Measurements from ENCODE around the gene C1QTNF12.
A peak's percentile ranks its signal among the peaks of the same experiment; 100 is the strongest.

Gene C1QTNF12, protein sequence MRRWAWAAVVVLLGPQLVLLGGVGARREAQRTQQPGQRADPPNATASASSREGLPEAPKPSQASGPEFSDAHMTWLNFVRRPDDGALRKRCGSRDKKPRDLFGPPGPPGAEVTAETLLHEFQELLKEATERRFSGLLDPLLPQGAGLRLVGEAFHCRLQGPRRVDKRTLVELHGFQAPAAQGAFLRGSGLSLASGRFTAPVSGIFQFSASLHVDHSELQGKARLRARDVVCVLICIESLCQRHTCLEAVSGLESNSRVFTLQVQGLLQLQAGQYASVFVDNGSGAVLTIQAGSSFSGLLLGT

DNA sequence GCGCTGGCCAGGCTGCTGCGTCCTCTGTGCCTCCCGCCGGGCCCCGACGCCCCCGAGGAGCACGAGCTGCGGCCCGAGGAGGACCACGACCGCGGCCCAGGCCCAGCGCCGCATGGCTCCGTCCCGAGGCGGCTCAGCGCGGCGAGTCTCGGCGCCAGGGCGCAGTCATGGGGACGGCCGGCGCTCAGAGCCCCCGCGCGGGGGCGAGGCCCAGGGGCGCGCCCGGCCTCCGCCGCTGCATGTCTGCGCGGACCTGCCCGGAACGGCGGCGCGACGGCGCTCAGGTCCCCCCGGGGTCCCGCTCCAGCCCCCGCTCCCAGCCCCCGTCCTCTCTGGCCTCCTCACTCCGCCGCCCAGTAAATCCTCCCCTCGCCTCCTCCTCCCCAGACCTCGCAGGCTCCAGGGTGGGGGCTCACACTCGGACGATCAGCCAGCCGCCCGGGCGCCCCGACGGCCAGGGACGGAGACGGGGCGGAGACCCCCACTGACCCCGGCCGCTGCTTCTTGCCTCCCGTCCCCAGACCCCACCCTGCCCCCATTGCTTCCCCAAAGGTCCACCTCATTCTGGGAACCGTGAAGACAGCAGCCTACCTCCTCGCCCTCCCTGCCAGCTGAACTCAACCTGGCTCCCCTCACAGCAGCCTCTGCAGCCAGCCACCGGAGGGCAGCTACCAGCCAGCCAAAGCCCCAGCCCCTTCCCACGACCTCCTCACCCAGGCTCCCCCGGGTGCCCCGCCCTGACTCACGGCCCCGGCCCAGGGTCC is at the start of gene C1QTNF12:
Gene C1QTNF12 (minus strand): TSS at position 146 of the 764 bp plus-strand sequence. CDS start 32 bp downstream, at position 114.
- DNase-seq: no peak

DNA sequence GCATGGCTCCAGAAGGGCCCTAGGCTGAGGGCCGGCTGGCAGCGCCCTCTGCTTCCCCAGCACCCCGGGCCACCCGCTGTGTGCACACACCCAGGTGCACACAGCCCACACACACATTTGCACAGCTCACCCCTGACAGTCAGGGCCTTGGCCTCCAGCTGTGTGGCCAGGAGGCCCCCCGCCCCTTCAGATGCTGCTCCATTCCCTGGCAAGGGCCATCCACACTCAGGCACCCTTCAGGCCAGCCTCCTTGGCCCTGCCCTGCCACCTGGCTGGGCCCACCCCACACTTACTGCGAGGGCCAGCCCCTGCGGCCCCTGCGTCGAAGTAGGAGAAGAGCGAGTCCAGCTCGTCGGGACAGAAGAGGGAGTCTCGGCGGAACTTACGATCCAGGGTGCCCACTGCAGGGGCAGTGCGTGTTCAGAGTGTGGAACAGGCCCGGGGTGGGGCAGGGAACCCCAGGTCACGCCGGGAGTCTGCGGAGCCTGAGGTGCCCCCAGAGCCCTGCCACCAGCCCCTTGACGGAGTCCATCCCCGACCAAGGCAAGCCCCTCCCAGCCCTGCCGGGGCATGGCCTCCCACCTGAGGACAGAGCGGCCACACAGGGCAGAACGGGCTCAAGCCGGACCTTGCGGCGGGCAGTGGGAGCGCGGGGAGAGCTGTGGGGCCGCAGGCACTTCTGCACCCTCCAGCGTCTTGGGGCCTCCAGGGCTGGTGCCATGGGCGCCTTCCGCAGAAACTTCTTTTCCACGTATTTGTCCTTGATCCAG is 48.8 kb upstream of the C1QTNF12 start:
- DNase-seq: no peak

DNA sequence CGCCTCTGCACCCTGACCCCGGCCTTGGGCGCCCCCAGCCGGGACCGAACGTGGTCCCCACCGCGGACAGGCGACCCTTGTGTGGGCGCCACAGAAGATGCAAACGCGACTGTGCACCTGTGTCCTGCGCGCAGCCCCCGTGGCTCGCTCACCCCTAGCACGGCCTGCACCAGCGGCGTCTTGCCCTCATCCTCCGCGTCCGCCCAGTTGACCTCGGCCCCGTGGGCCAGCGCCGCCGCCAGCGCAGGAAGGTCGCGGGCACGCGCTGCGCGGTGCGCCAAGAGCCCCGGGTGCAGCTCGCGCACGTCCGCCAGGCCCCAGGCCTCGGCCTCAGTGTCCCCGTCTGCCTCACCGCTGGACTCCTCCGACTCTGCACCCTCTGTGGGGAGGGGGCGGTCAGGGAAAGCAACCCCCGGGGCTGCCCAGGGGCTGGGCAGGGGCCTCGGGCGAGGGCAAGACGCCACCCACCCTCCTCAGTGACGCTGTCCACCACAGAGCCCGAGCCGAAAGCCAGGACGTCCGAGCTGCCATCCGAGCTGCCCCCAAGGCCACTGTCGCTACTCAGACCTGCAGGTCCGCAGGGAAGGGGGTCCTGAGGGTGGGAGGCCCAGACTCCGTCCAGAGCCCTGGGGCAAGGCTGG is 47.8 kb upstream of the C1QTNF12 start:
- DNase-seq: no peak

DNA sequence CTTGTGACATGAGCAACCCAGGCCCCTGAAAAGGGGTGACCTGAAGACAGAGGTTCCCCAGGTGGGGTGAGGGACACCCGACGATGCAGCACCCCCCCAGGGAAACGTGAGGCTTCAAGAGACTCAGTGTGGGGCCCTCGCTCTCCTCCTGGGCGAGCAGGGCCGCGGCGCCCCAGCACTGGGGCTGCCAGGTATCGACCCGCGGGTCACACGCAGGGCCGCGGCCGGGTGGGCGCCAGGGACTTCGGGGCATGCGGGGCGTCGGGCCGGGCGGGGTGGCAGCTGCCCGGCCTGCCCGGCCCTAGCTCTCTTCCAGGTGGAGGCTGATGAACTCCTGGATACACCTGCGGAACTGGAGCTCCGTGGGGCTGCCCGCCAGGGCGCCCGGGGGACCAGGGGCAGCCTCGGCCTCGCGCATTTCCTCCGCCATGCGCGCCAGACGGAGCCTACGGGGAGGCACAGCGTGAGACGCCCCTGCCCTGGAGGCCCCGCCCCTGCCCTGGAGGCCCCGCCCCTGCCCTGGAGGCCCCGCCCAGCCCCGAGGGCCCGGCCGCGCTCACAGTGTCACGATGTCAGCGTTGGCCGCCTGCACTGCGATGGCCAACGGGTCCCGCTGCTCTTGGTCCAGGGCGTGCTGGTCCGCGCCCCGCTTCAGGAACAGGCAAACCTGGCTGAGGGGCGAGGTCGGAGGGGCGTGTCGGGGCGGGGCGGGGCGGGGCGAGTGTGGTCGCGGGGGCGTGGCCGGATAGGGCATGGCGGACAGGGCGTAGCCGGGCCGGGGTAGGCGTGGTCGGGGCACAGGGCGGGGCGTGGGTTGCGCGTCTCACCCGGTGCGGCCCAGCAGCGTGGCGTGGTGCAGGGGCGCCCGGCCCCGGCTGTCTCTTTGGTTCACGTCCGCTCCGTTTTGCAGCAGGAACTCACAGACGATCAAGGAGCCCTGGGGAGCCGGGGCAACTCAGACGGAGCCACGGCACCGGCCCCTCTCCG is 47.0 kb upstream of the C1QTNF12 start:
- DNase-seq: no peak

DNA sequence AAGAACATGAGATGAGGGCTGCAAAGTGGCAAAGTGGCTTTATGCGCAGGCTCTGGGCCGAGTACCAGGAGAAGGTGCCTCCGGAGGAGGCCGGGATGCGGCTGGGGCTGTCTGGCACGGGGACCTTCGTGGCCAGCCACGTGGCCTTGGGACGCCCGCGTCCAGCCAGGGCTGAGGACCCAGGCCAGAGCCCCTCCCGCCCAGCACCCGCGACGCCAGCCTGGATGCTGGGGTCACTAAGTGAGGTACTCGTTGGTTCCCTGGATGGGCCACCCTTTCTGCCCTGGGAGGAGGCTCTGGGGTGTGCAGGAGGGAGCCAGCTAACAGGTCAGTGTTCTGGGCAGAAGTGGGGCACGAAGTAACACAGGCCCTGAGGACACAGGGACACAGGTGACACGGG is 46.3 kb upstream of the C1QTNF12 start:
- DNase-seq: no peak

DNA sequence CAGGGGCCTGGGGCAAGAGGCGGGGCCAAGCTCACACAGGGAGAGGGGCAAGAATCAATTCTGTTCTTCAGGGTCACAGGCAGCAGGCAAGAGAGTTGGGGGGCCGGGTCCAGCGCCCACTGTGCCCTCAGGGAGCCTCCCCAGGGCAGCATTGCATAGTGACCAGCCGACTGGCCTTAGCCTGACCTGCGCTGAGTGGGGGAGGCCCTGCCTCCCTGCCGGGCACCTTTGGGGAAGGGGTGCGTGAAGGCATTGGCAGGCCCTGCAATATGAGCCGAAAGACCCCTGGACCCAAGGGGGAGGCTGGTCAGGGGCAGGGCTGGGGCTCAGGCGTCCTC is 45.9 kb upstream of the C1QTNF12 start:
- DNase-seq: no peak

DNA sequence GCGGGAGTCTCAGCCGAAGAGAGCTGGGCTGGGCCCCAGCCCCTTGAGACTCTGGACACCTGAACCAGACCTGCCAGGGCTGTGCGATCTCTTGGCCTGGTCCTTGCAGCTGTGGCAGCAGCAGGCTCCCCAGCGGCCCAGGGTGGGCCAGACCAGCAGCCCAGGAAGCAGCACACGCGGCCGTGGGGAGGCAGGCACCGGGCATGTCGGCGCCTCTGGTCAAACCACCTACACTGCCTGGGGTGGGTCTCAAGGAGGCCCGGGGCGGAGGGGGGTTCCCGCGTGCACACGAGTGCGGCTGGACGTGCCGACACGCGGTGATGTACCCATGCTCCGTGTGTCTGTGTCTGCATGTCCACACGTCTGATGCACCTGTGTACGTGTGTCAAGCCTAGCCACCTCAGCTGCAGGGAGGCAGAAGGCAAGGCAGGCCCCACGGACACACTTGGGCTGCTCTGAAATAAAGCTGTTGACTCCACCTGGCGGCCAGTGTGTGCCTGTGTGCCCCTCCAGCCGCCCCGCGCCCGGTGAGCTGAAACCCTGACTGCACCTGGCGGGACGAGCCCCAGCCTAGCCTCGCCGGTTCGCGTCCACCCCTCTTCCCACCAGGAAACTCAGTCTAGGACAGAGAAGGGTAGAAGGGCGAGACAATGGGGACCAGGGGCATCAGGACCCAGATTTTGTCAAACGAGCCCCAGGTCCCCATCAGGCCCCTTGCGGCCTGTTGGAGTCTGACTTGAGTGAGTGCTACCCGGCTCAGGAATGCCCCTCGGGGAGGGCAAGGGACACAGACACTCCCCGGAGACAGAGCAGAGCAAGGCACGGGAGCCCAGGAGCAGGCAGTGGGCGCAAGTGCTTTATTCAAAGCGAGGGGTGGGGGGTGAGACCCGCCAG is 45.3 kb upstream of the C1QTNF12 start:
- peak; percentile 29 to 54 (median 44) for DNase-seq

DNA sequence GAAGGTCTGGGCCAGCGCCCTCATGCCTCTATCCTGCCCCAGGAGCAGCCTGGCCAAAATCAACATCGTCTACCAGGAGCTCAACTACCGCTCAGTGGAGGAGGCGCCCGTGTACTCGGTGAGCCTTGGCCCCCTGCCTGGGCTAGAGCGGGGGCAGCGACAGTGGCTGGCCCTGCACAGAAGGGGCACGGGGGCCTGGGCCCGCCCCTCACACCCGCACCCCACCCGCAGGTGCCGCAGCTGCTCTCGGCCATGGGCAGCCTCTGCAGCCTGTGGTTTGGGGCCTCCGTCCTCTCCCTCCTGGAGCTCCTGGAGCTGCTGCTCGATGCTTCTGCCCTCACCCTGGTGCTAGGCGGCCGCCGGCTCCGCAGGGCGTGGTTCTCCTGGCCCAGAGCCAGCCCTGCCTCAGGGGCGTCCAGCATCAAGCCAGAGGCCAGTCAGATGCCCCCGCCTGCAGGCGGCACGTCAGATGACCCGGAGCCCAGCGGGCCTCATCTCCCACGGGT is 44.6 kb upstream of the C1QTNF12 start:
- DNase-seq: no peak

DNA sequence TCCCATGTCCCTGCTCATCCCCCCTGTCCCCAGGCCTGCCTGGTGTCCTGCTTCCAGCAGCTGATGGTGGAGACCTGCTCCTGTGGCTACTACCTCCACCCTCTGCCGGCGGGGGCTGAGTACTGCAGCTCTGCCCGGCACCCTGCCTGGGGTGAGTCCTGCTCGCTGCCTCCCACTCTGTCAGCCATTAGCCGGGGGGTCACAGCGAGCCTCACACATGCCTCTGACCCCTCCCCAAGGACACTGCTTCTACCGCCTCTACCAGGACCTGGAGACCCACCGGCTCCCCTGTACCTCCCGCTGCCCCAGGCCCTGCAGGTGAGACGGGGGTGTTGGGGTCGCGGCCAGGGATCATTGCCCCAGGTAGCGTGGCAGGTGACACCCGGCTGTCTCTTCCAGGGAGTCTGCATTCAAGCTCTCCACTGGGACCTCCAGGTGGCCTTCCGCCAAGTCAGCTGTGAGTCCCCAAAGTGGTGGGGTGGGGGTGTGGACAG is 43.8 kb upstream of the C1QTNF12 start:
- peak; percentile 32 to 45 (median 38) for DNase-seq

DNA sequence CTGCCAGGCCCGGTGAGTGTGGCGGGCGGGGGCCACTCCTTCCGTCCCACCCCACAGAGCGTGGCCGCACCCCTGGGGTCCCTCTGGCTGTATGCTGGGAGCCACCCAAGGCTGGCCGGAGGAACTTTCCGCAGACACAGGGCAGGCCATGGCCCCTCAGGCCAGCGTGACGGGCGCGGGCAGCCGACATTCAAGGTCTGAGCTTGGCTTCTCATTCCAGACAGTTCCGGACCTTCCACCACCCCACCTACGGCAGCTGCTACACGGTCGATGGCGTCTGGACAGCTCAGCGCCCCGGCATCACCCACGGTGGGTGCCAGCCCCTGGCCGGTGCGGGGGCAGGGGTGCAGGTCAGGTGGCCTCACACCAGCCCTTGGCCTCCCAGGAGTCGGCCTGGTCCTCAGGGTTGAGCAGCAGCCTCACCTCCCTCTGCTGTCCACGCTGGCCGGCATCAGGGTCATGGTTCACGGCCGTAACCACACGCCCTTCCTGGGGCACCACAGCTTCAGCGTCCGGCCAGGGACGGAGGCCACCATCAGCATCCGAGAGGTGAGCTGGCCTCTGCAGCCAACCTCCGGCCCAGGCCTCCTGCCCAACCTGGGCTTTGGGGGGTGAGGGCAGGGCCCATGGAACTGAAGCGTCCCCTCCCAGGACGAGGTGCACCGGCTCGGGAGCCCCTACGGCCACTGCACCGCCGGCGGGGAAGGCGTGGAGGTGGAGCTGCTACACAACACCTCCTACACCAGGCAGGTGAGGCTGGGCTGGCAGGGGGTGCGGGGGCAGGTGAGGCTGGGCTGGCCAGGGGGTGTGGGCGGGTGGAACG is 41.0 kb upstream of the C1QTNF12 start:
- DNase-seq: no peak

DNA sequence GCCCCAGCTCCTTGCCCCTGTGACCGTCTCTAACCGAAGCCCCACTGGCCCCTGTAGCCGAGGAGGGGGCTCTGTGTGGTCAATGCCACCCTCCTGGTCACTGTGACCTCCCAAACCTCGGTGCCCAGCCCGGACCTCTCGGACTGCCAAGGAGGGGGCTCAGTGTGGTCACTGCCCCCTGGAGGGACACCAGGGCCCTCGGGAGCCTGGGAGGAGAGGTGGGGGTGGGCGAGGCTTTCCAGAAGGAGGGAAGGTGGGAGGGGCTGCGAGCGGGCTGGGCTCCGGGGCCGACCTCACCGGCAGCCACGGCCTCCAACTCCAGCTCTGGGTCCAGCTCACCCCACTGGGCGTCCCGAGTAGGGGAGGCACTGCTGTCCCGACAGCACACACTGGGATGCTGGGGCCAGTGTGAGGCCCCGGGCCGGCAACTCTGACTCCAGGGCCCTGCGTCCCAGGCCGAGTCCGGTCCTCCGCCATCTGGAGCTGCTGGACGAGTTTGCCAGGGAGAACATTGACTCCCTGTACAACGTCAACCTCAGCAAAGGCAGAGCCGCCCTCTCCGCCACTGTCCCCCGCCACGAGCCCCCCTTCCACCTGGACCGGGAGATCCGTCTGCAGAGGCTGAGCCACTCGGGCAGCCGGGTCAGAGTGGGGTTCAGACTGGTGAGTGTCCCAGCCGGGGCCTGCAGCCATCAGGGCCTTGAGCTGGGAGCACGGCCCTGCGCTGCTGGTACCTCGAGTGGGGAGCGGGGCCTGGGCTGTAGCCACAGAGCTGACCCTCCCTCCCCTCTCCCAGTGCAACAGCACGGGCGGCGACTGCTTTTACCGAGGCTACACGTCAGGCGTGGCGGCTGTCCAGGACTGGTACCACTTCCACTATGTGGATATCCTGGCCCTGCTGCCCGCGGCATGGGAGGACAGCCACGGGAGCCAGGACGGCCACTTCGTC is 40.1 kb upstream of the C1QTNF12 start:
- DNase-seq: no peak

DNA sequence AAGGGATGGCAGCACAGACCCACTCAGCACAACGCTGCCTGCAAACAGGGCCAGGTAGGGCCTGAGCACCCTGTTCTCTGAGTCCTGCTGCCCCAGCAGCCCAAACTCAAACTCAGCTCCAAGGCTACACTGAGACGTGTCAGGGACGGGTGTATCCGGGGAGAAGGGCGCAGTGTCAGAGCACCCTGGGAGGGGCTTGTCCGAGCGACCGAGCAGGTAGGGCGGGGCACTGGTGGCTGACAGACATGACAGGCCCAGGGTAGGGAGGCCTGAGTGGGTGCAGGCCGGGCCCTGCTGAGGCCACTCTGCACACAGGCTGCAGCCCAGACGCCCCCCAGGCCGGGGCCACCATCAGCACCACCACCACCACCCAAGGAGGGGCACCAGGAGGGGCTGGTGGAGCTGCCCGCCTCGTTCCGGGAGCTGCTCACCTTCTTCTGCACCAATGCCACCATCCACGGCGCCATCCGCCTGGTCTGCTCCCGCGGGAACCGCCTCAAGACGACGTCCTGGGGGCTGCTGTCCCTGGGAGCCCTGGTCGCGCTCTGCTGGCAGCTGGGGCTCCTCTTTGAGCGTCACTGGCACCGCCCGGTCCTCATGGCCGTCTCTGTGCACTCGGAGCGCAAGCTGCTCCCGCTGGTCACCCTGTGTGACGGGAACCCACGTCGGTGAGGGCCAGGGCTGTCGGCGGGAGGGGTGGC is 39.2 kb upstream of the C1QTNF12 start:
- DNase-seq: no peak

DNA sequence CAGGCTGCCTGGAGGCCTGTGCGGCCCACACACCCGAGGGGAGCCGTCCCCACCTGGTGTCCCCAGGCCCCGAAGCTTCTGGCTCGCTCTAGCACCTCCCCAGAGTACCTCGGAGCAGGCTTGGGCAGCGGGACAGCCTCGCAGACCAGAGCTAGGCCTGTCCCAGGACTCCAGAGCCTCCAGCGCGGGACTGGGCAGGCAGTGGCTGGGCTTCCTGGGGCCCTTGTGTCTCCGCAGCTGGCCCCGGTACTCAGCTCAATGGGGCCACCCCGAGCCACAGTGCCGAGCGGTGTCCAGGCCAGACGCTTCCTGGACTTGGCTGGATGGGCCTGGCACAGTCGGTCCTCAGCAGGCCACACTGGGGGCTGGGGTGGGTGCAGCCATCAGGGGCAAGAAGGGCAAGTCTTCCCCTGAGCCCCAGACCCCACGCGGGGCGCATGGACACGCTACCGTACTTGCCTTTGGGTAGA is 38.6 kb upstream of the C1QTNF12 start:
- no peak for DNase-seq

DNA sequence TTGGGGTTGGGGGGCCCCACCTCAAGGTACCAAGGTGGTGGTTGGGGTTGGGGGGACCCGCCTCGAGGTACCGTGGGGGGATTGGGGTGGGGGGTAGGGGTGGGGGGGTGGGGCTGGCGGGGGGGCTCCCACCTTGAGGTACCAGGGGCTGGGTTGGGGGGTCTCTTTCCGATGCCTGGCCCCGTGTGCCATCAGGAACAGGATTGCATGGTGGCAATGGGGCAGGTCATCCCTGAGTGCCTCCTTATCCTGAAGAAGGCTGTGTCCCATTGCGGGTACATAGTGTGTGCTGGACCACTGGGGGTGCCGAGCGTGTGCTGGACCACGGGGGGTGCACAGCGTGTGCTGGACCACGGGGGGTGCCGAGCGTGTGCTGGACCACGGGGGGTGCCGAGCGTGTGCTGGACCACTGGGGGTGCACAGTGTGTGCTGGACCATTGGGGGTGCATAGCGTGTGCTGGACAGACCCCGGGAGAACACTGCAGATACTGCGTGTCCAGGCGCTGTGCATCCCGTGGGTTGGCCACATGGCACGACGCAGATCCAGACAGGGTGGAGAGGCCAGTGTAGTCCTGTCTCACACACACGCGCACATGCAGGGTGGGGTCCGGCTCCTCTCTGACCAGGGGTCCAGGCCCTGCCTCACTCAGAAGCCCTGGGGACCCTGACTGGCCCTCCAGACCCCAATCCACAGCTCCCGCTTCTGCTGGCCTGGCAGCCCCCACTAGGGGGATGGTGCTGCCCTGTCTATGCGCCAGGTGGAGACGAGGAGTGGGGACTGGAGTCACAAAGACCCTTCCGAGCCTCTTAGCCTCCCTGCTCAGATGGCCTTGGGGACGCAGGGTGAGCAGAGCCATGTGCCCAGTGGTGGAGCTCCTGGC is 37.9 kb upstream of the C1QTNF12 start:
- DNase-seq: no peak

DNA sequence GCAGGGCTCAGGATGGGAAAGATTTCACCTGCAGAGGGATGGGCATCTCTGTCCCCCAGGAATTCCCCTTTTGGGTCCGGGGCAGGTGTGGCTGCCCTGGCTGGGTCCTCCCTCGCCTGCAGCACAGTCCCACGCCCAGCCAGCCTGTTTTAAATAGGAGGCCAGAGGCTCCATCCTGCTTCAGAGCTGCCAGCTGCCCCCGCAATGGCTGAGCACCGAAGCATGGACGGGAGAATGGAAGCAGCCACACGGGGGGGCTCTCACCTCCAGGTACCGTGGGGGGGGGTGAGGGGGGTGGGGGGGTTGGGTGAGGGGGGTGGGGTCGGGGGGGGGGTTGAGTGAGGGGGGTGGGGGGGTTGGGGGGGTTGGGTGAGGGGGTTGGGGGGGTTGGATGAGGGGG is 37.3 kb upstream of the C1QTNF12 start:
- no peak for DNase-seq

DNA sequence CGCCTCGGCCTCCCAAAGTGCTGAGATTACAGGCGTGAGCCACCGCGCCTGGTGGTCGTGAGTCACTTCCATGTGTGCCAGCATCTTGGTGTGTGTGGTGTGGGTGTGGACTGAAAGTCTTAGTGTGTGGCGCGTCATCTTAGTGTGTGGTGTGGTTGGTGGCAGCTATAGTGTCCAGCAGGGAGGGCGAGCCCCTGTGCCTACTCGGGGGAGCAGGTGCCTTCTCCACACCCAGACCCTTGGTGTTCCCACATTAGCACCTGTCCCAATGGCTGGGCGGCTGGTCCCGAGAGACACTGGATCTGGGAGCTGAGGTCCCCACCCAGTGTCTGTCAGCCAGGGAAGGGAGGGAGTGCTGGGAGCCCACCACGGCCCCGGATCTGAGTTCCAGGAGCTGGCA is 36.5 kb upstream of the C1QTNF12 start:
- DNase-seq: no peak

Measured in activated CD4-positive, CD25-positive, alpha-beta regulatory T cell (primary cell).